CD4-positive, alpha-beta T cell (primary cell): Measurements from ENCODE around the gene TUBB4B. TPM values are rescaled to one million over a fixed set of nuclear protein-coding genes. Genes with fewer than 3 reads are reported as not detected.

Experiments
- ATAC-seq: fragments of 200-7000 bp; cut with Tn5 transposase; one replicate; pipeline ENCODE4 v1.10.0; 2022; ENCODE audit warnings: mild to moderate bottlenecking; ENCODE audit not compliant: poor library complexity
- CTCF ChIA-PET: fragments of 350-600 bp; sonication (Branson Sonifier 250); formaldehyde crosslinking; loops from one replicate; lab custom pipeline; 2021; ENCODE audit warnings: antibody characterized with exemption, inconsistent platforms; lab: Charles Lee
- POLR2A ChIA-PET: fragments of 350-600 bp; sonication (Branson Sonifier 250); formaldehyde crosslinking; loops from one replicate; lab custom pipeline; 2021; ENCODE audit warnings: antibody characterized with exemption, inconsistent platforms; lab: Charles Lee
- DNase-seq, 14 experiments: peaks; one replicate each; pipeline ENCODE4 v3.0.0-alpha.2; 2013 to 2020; ENCODE audit warnings: mixed read lengths in 2 of 14
- H3K27ac ChIP-seq, 2 donors: one replicate each; pipeline versions ENCODE4 v1.5.1 to v1.7.0; 2013; ENCODE audit warnings: low read length in 2 of 2, low read depth in 1 of 2, mild to moderate bottlenecking in 1 of 2
- H3K27me3 ChIP-seq, 2 experiments: 1 replicate in 1 of 2; 2 replicates in 1 of 2; pipeline versions ENCODE4 v1.6.1 to v1.7.0; 2013; ENCODE audit warnings: low read length in 2 of 2, control low read depth in 1 of 2, mild to moderate bottlenecking in 1 of 2, moderate library complexity in 1 of 2; ENCODE audit not compliant: insufficient read depth in 2 of 2, control insufficient read depth in 1 of 2
- H3K36me3 ChIP-seq: one replicate; pipeline ENCODE4 v1.6.1; 2013; ENCODE audit warnings: low read length, control low read depth; ENCODE audit not compliant: insufficient read depth
- H3K4me1 ChIP-seq: one replicate; pipeline ENCODE4 v1.6.1; 2013; ENCODE audit warnings: low read length, control low read depth; ENCODE audit not compliant: insufficient read depth
- H3K4me3 ChIP-seq: one replicate; pipeline ENCODE4 v1.5.1; 2013; ENCODE audit warnings: mild to moderate bottlenecking, low read length, moderate library complexity
- H3K9me3 ChIP-seq, 2 experiments: 1 replicate in 1 of 2; 2 replicates in 1 of 2; pipeline versions ENCODE4 v1.6.1 to v1.7.0; 2013; ENCODE audit warnings: low read length in 2 of 2, mild to moderate bottlenecking in 2 of 2, control low read depth in 1 of 2, moderate library complexity in 1 of 2; ENCODE audit not compliant: control insufficient read depth in 1 of 2, insufficient read depth in 1 of 2
- H3K27ac Mint-ChIP-seq: one replicate; pipeline ENCODE4 v1.8.0; 2020; ENCODE audit warnings: mixed read lengths
- H3K27me3 Mint-ChIP-seq: one replicate; pipeline ENCODE4 v1.8.0; 2021; ENCODE audit warnings: mixed read lengths
- H3K36me3 Mint-ChIP-seq: one replicate; pipeline ENCODE4 v1.8.0; 2021; ENCODE audit warnings: low read depth, mixed read lengths
- H3K4me1 Mint-ChIP-seq: one replicate; pipeline ENCODE4 v1.8.0; 2021; ENCODE audit warnings: low read depth, mixed read lengths
- H3K4me3 Mint-ChIP-seq: one replicate; pipeline ENCODE4 v1.8.0; 2020; ENCODE audit warnings: mild to moderate bottlenecking, mixed read lengths
- H3K9me3 Mint-ChIP-seq: one replicate; pipeline ENCODE4 v1.8.0; 2020; ENCODE audit warnings: mixed read lengths
- CTCF ChIP-seq: fragments of 200-600 bp; IDR thresholded peaks from one replicate; pipeline ENCODE4 v1.8.0; 2022; ENCODE audit warnings: antibody characterized with exemption, mild to moderate bottlenecking
- intact Hi-C, 2 experiments: fragments of 100-400 bp; cut with DNase I in 1 of 2; cut with micrococcal nuclease in 1 of 2; formaldehyde crosslinking; loops; one replicate each; pipeline versions ENCODE4 v1.15.1 to v1.9.0; 2023 to 2025; cut with DNase I, micrococcal nuclease
- total RNA-seq, 174 experiments: library from RNA in 2 of 174; stranded (reverse) in 2 of 174; gene quantifications; one replicate each; pipeline ENCODE4 v1.2.3 and lab custom pipeline; 2021 to 2026

TUBB4B gene
- total RNA-seq, 2 experiments from 2014 or later: 93.8 to 98.2 TPM

GRCh38 chr9:137212520-137212919 is 28.6 kb upstream of the TUBB4B start:
- no peaks in the 10 kb centered on the region for H3K27me3 ChIP-seq
- H3K27me3 Mint-ChIP-seq: no peaks in the 10 kb centered on the region
- no peaks in the 10 kb centered on the region for H3K9me3 Mint-ChIP-seq
- H3K4me3 ChIP-seq: no peak overlapping the region
- ATAC-seq (no peak), DNase-seq (no peak)
- H3K4me1 ChIP-seq: no peaks in the 10 kb centered on the region
- H3K9me3 ChIP-seq: no peaks in the 10 kb centered on the region
- CTCF ChIA-PET: no interaction called here
- H3K4me1 Mint-ChIP-seq: peaks cover 1% of the 10 kb centered on the region
- H3K36me3 ChIP-seq: peaks cover 10% of the 10 kb centered on the region
- H3K27ac Mint-ChIP-seq: no peak overlapping the region
- peaks cover under 1% of the 10 kb centered on the region for H3K36me3 Mint-ChIP-seq
- POLR2A ChIA-PET: no interaction called here
- intact Hi-C loops: no loop called here
- no peak overlapping the region for H3K27ac ChIP-seq
- H3K4me3 Mint-ChIP-seq: no peak overlapping the region
- TF ChIP-seq CTCF: no peak

- ChIA-PET POLR2A (no interaction called here), CTCF (no interaction called here)
- Mint-ChIP-seq H3K27ac (no peak overlapping the region), H3K36me3 (no peaks in the 10 kb centered on the region), H3K9me3 (no peaks in the 10 kb centered on the region), H3K4me1 (no peaks in the 10 kb centered on the region), H3K4me3 (no peak overlapping the region), H3K27me3 (no peaks in the 10 kb centered on the region)
- H3K36me3 ChIP-seq: peaks cover 10% of the 10 kb centered on the region
- H3K4me1 ChIP-seq: no peaks in the 10 kb centered on the region
- DNase-seq (no peak), ATAC-seq (no peak)
- intact Hi-C loops: no loop called here
- H3K27me3 ChIP-seq: no peaks in the 10 kb centered on the region
- no peak overlapping the region for H3K27ac ChIP-seq
- no peaks in the 10 kb centered on the region for H3K9me3 ChIP-seq
- no peak overlapping the region for H3K4me3 ChIP-seq
- TF ChIP-seq CTCF: no peak
These were observed 27.7 kb upstream of the TUBB4B start for GRCh38 chr9:137213160-137214060.

- peaks cover 6% of the 10 kb centered on the region for H3K36me3 ChIP-seq
- no peaks in the 10 kb centered on the region for H3K27me3 ChIP-seq
- Mint-ChIP-seq H3K36me3 (no peaks in the 10 kb centered on the region), H3K4me1 (no peaks in the 10 kb centered on the region), H3K4me3 (no peak overlapping the region), H3K27me3 (no peaks in the 10 kb centered on the region), H3K9me3 (no peaks in the 10 kb centered on the region), H3K27ac (no peak overlapping the region)
- CTCF ChIA-PET: no interaction called here
- POLR2A ChIA-PET: interaction anchor here (1.0 kb wide), 1 partner anchor 8 kb away, joined by 3 read pairs; no protein-coding TSS in a partner anchor
- no peak overlapping the region for H3K27ac ChIP-seq
- no peak overlapping the region for H3K4me3 ChIP-seq
- H3K4me1 ChIP-seq: no peaks in the 10 kb centered on the region
- DNase-seq (no peak), ATAC-seq (no peak)
- TF ChIP-seq CTCF: no peak
- no peaks in the 10 kb centered on the region for H3K9me3 ChIP-seq
- intact Hi-C loops: no loop called here
These were observed 26.5 kb upstream of the TUBB4B start for GRCh38 chr9:137214620-137215019.
